ENCODE measurements around the gene SIGMAR1. TPM values are rescaled to one million over a fixed set of nuclear protein-coding genes. Genes with fewer than 3 reads are reported as not detected.

The SIGMAR1 gene
- polyA plus RNA-seq, 10 donors, result 35.5 to 60.7 (median 47.0) TPM

Other genes starting within 250 kb of the SIGMAR1 start
- 10 to 100 TPM in 8 of 10 donors, 1 to 10 TPM in 2; 9.8 to 15.0 (median 11.8) TPM for gene FAM219A, start 179.2 kb downstream of the SIGMAR1 start, polyA plus RNA-seq (ENCODE audit: insufficient read length in 10 of 10)
- under 1 TPM in 2 of 10 donors, not detected in 8; 0.23 to 0.30 TPM for gene DNAI1, start 179.0 kb downstream of the SIGMAR1 start, polyA plus RNA-seq (ENCODE audit: insufficient read length in 10 of 10)
- gene ENHO, start 114.8 kb downstream of the SIGMAR1 start, polyA plus RNA-seq (ENCODE audit: insufficient read length in 10 of 10), result 1 to 10 TPM; 2.5 to 5.2 (median 3.4) TPM
- gene CNTFR, start 48.1 kb downstream of the SIGMAR1 start, polyA plus RNA-seq (ENCODE audit: insufficient read length in 10 of 10), result 10 to 100 TPM; 24.5 to 98.6 (median 54.8) TPM
- gene RPP25L, start 25.7 kb downstream of the SIGMAR1 start, polyA plus RNA-seq (ENCODE audit: insufficient read length in 10 of 10), result 10 to 100 TPM; 15.3 to 22.3 (median 18.5) TPM
- gene DCTN3, start 17.3 kb downstream of the SIGMAR1 start, polyA plus RNA-seq (ENCODE audit: insufficient read length in 10 of 10), result 10 to 100 TPM; 53.7 to 75.6 (median 66.5) TPM
- under 1 TPM in 5 of 10 donors, not detected in 5; 0.11 to 0.24 (median 0.18) TPM for gene ARID3C, start 8.7 kb downstream of the SIGMAR1 start, polyA plus RNA-seq (ENCODE audit: insufficient read length in 10 of 10)
- gene GALT, start 8.9 kb upstream of the SIGMAR1 start, polyA plus RNA-seq (ENCODE audit: insufficient read length in 10 of 10), result 10 to 100 TPM; 28.2 to 48.1 (median 33.9) TPM
- gene IL11RA, start 14.4 kb upstream of the SIGMAR1 start, polyA plus RNA-seq (ENCODE audit: insufficient read length in 10 of 10), result 100 to 1,000 TPM in 8 of 10 donors, 10 to 100 TPM in 2; 92.2 to 164 (median 110) TPM
- under 1 TPM in 9 of 10 donors, not detected in 1; 0.47 to 0.95 (median 0.78) TPM for gene CCL27, start 24.9 kb upstream of the SIGMAR1 start, polyA plus RNA-seq (ENCODE audit: insufficient read length in 10 of 10)
- 10 to 100 TPM in 1 of 10 donors, 1 to 10 TPM in 3, not detected in 6; 1.5 to 12.3 (median 6.0) TPM for gene CCL19, start 53.5 kb upstream of the SIGMAR1 start, polyA plus RNA-seq (ENCODE audit: insufficient read length in 10 of 10)
- 10 to 100 TPM in 9 of 10 donors, 1 to 10 TPM in 1; 4.1 to 58.5 (median 26.1) TPM for gene CCL21, start 72.3 kb upstream of the SIGMAR1 start, polyA plus RNA-seq (ENCODE audit: insufficient read length in 10 of 10)